ENCODE data around the gene HMGCLL1.

HMGCLL1 gene

DNA sequence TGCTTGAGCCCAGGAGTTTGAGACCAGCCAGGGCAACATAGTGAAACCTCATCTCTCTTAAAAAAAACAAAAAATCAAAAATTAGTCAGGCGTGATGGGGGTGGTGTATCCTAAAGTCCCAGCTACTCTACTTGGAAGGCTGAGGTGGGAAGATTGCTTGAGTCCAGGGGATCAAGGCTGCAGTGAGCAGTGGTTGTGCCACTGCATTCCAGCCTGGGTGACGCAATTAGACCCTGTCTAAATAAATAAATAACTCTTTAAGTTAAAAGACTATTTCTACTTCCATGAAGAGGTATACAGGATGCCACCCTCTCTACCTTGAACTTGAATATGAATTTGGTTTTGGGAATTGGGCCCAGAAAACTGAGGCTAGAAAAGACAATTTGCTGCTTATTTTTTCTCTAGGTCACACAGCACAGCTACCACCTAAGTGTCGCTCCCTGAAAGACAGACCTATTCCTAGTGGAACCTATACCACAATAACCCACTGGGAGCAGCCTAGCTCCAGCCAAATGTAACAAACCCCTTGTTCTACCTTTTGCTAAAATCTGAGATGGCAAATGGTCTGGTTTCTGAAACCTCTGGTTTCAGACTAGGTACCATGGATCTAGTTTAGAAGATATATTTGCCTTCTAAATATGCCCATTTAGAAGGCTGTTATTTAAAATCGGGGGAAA lies 35.2 kb downstream of the HMGCLL1 start:
- intact Hi-C loops (cut with DNase I), result no loop called here
- no peak for DNase-seq

DNA sequence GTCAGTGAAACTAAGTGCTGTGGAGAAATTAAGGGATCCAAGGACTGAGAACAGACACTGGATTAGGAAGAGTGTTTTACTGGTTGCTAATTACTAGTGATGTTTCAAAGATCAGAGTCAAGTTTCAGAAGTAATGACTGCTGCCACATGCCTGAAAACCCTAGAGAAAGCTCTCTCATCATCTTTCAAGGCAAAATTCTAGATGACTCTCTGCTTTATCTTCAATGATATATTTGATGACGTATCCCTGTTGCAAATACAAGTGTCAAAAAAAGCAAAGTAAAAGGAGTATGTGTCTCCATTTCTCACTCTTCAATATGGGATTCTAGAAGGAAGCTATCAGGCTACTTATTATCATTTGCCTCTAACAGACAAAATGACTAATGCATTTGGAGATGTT lies 38.0 kb downstream of the HMGCLL1 start:
- intact Hi-C loops (cut with DNase I), result no loop called here
- no peak for DNase-seq

DNA sequence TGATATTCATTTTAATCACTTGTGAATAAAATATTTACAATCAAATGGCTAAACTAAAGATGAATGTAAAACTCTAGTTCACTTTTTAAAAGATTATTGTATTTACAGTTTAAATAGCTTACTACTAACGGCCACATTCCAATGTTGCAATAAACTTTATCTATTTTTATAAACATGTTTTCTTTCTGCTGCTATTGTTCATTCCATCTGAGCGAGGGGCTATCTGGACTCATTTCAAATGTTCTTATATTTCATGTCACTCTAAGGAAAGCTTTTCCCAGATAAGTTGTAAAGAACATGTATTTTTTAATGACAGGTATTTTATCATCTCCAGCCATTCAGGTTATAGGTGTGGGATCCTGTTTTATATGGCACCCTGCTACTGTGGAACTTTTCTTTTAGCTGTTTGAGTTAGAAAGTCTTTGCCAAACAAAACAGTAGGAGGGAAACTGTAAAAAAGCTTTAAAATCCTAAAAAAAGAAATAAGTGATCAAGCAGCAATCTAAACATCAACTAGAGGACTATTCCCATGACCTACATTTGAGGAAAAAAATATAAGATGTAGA lies 42.5 kb downstream of the HMGCLL1 start:
- intact Hi-C loops (cut with DNase I), result no loop called here
- DNase-seq, result no peak

DNA sequence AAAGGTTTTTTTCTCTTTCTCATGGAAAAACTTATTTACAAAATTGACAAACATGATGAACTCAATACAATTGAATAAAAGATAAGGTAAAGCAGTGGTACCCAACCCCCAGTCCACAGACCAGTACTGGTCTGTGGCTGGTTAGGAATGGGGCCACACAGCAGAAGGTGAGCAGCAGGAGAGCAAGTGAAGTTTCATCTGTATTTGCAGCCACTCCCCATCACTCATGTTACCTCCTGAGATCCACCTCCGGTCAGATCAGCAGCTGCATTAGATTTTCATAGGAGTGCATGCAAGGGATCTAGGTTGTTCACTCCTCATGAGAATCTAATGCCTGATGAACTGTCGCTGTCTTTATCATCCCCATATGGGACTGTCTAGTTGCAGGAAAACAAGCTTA lies 47.5 kb downstream of the HMGCLL1 start:
- intact Hi-C loops (cut with DNase I), result no loop called here
- DNase-seq, result no peak

DNA sequence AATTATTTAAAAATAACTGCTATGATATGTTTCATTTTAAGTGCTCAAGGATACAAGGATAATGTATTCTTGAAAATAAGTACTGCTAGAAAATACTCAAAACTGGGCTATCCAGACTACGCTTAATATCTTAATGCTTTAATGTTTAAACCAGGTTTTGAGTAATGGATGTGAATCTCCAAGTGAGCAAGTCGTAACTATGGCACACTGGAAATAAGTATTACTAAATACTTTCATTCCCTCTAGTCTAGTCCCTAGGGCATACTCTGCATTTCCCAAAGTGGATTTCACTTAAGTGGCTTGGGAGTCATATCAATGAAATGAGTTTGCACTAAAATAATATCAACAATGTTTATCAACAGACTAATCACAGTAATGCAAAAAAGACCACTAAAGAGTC lies 48.1 kb downstream of the HMGCLL1 start:
- DNase-seq, result no peak
- intact Hi-C loops (cut with DNase I), result no loop called here

DNA sequence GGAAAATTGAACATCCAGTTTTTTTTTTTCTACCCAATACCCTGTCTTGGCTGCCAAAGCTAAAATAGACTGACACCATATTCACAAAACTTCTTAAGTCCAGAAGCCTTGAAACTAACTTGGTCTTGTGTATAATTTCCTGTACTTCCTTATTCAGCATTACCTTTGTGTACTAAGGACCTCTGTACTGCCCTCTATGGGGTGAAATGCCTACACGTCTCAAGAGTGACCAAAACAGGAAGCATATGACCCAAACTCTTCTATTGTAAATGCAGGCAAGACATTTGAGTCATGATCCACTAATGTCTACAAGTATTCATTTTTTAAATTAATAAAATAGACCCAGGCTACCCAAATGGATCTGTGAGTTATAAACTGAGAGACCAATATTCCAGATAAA lies 50.4 kb downstream of the HMGCLL1 start:
- DNase-seq, result no peak
- intact Hi-C loops (cut with DNase I), result no loop called here

DNA sequence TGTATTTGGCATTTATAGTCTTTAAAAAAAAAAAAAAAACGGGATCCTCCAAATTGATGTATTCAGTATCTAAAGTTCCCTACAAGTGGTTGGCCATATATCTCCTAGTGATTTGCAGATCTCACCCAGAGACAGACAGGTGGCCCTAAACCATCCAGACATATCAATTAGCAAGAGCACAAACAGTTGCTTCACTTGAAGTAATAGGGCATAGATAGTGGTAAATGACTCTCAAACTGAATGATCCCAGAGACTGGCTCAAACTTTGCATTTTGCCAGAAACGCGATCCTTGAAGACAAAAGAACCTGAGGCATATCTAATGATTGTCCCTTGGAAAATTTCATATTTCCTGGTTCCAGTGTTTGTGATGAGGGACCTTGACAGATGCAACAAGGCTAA lies 54.6 kb downstream of the HMGCLL1 start:
- DNase-seq, result no peak
- intact Hi-C loops (cut with DNase I), result no loop called here

DNA sequence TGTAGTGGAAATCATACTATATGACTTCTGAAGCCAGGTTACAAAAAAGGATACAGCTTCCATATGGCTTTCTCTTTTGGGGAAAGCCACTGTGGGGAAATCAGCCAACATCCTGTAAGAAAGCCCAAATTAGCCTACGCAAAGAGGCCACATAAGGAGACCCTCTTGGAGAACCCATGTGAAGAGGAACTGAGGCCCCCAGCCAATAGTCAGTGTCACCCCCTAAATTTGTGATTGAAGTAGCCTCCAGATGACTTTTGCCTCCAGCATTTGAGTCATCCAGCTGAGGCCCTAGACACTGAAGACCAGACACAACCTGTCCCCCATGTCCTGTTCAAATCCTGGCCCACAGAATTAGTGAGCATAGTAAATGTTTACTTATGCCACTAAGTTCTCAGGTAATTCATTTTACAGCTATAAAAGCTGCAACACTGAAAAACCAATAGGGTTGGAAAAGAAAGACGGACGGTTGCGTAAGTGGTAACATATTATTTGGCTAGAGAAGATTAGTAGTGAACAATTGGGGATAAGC lies 60.4 kb downstream of the HMGCLL1 start:
- intact Hi-C loops (cut with DNase I), result no loop called here
- no peak for DNase-seq

DNA sequence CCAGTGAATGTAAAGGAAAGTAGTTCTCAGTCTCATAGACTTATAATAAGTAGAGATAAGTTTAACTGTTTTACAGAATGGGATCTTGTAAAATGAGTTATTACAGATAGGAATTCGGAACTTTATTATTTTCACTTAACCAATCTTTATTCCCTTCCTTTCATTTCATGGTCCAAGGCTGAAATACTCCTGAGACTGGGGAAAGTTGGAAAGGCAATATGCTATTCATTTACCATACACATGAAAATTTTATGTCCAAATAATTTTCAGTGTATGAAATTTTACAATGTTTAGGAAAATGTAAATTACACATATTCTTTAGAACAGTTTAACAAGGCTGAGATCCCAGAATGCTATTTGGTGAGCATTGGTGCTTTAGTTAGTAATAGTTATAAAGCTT lies 62.3 kb downstream of the HMGCLL1 start:
- no peak for DNase-seq
- intact Hi-C loops (cut with DNase I), result no loop called here

DNA sequence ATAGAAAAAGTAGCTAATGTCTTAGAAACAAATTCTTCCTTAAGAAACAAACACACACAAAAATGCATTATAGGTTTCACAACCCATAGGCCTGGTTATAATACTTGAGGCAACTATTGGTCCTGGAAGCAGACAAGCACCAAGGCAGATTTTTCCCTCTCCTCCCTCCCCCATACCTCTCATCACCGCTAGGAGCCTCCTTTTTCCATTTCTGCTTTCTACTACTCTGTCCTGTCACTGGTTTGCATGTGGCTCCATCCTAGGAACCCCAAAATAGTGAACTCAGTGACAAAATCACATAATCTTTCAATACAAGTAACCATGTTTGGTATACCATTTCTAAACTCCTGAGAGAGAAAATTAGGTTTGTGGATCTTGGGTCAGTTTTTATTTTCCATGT lies 66.1 kb downstream of the HMGCLL1 start:
- DNase-seq, result no peak
- intact Hi-C loops (cut with DNase I), result no loop called here

DNA sequence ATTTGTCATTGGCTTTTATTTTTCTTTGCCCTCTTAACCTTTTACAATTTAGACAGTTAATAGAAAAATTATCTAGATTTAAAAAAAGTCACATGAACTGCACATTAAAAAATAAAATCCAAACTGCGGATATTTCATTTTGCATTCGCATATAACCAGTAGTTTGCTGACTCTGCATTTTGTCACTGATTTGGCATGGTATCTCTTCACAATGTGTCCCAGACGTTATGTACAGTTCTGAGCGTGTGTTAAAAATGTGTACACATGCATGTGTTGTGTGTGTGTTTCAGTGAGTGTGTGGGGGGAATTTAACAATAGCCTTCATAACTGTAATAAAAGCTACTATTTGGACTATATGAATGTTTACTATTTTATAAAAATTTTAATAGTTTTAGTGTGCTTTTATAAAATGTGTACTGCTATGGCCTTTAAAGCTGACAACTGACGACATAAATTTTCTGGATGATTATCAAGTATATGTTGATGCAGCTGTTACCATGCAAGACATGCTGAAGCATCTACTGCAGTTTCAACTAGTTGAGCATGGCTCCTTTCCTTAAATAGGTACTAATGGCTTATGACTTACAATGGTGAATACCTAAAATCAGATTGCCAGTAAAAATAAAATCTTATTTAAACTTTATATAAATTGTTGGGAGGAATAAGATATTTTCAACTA lies 67.7 kb downstream of the HMGCLL1 start:
- DNase-seq, result no peak
- intact Hi-C loops (cut with DNase I), result no loop called here

DNA sequence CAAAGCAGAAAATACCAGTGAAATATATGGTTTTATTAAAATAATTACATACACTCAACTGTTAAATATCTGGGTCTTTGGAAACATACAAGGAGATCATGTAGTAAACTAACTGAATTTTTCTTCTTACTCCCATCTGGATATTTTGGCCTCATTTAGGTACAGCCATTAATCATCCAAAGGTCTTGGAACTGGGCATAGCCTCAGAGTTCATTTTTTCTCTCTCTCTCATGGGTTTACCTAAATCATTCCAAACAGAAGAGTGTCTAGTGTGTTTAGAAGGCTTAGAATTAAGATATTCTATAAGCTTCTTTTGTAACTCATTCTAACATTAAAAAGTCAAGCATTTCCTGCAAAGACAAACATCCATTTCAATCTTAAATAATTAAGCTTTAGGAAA lies 79.4 kb downstream of the HMGCLL1 start:
- intact Hi-C loops (cut with DNase I), result no loop called here

DNA sequence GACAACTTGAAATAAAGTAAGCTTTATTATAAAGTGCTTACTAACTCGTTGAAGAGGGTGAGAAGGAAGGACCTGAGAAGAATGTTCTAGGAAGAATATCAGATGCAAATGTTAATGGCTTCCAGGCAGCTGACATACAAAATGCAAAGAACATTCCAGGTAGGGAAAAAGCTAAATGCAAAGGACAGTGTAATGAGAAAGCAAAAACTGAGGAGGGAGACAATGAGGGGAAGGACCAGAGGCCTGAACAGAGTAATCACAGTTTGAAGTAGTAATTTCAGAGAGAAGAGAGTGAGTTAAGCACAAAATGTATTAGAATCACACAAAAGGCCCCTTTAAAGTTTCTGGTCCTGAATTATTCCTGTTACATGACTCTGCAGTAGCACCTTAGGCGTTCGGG lies 81.3 kb downstream of the HMGCLL1 start:
- intact Hi-C loops (cut with DNase I), result no loop called here
- no peak for DNase-seq

More for the DNA sequence above, 79.4 kb downstream of the HMGCLL1 start:
- DNase-seq, result no peak

DNA sequence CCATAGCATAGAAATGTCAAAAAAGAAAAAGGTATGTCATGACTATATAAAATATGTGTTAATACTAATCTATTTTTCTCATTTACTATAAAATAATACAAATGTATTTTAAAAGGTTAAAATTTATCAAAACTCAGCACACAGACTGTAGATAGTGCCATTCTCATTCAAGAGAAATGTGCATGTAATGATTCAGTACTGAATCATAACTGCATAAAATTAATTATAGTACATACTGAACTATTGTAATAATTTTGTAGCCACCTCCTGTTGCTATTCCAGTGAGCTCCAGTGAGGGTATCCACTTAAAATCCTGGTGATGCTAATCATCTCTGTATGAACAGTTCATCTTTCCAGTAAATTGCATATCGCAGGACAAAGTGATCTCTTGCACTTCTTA lies 82.8 kb downstream of the HMGCLL1 start:
- intact Hi-C loops (cut with DNase I), result no loop called here
- DNase-seq, result no peak

DNA sequence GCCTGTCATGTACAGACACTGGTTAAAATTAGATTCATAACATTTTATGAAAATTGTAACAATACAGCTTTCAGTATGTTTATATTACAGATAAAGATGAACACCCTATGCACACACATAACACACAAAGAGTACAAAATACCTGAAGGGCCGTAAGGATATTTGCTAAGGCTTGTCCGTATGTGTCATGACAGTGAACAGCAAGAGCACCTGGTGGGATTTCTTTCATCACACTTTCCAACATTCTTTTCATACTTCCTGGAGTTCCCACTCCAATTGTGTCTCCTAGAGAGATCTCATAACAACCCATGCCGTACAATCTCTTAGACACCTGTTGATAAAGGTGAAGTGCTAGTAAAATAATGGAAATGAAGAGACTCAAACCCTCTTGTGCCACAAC lies 83.7 kb downstream of the HMGCLL1 start:
- no peak for DNase-seq

DNA sequence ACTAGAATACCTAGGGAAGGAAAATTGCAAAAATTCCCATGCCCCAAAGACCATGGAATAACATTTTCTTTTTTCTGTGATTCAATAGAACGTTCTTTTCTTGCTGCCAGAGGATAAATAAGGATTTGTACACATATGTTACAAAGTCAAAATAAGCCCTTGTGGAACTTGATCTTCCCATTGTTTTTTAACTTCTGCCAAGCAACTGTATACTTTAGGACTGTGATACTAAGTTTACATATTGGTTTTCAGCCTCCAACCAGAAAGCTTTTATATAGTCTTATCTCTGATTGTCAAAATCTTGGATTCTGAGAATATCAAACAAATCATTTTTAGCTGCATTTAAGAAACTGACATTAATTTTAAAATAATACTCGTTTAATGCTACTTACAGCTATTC lies 84.6 kb downstream of the HMGCLL1 start:
- no peak for DNase-seq
- intact Hi-C loops (cut with DNase I), result no loop called here

More for the DNA sequence above, 83.7 kb downstream of the HMGCLL1 start:
- intact Hi-C loops (cut with DNase I), result no loop called here

DNA sequence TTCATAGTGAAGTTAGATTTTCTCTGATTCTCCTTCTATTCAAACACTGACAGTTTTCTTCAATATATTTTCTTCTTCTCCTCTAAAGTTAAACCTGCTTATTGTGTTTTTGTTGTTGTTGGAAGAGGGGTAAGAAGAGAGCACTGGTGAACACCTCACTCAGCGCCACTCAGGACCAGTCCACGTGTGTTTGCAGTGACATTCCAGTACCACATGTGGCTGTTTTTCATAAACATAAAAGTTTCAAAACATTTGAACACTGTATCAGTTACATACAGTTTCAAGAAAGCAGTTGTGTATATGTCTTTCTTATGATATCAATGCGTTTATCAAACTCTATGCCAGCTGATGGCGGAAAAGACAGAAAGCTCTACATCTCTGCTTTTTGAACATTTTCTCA lies 86.7 kb downstream of the HMGCLL1 start:
- no peak for DNase-seq
- intact Hi-C loops (cut with DNase I), result no loop called here

DNA sequence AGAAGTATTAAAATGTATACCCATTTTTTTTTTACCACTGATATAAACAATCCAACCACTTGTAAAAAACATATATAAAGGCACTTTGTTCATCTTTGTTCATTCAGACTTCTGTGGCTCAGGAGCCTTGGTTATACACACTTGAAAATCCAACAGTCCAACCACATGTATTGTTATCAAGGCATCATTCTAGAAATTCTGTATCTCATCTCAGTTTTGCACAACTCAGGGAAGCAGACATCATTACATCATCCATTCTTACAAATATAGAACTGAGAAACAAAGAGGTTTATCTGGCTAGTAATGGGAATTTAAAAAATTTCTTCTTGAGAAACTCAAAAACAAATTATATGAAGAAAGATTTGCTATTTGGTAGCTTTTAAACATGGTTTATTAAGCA lies 88.1 kb downstream of the HMGCLL1 start:
- intact Hi-C loops (cut with DNase I), result no loop called here

DNA sequence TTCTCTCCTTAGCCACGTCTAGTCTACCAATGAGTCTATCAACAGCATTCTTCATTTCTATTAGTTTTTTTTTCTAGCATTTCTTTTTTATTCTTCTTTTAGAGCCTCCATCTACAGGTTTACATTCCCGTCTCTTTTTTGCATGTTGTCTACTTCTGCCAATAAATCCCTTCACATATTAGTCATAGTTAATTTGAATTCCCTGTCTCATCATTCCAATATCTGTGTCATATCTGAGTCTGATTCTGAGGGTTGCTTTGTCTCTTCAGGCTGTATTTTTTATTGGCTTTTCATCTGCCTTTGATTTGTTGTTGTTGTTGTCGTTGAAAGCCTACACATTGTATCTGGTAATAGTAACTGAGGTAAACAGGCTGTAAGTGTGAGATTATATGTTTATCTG lies 104.6 kb downstream of the HMGCLL1 start:
- intact Hi-C loops (cut with DNase I), result no loop called here
- DNase-seq, result no peak

More for the DNA sequence above, 88.1 kb downstream of the HMGCLL1 start:
- no peak for DNase-seq

DNA sequence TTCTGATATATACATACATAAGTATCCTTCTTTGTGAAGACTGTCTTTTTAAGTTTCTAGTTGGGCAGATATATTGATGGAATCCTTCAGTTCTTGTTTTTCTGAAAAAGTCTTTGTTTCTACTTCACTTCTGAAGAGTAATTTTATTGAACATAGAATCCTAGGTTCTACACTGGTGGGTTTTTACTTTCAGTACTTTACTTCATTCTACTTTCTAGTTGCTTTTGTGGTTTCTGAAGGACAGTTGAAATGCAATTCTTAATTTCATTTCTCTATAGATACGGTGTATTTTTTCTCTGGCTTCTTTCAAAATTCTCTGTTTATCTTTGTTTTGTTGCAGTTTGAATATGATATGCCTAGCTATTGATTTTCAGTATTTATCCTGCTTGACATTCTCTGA lies 105.3 kb downstream of the HMGCLL1 start:
- intact Hi-C loops (cut with DNase I), result no loop called here
- DNase-seq, result no peak

DNA sequence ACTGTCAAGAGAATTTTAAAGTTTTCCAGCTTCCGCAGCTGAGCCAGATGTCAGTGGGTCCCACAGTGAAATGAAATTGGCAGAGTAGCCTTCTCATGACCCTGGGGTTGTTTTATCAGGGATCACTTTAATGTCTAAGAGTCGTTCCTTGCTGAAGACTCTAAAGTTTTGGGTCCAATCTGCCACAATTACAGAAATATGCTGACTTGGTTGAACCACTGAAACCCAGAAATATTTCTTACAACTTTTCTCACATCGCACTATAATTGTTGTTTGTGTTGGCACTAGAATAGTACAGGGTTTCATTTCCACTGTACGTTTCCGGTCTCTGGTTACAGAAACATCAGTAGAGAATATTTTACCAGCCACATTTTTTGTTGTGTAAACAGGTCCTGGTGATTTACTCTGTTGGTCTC lies 109.0 kb downstream of the HMGCLL1 start:
- intact Hi-C loops (cut with DNase I), result no loop called here
- no peak for DNase-seq

Data from head of caudate nucleus (tissue), 42 donors.